Astrocyte (in vitro differentiated cells and primary cell): ENCODE measurements around the gene SYNE1. TPM values are rescaled to one million over a fixed set of nuclear protein-coding genes. Genes with fewer than 3 reads are reported as not detected.

ENCODE experiments used
- DNase-seq: peaks from one replicate; pipeline ENCODE4 v3.0.0-alpha.2; 2010; ENCODE audit warnings: low read depth
- FAIRE-seq: peaks from 2 replicates; lab custom pipeline; 2011; peaks lifted over from hg19 to GRCh38; lab: Jason Lieb, UNC
- H2AFZ ChIP-seq: 2 replicates; pipeline ENCODE4 v1.6.0; 2012; ENCODE audit warnings: low read depth, low read length, inconsistent platforms
- H3K27ac ChIP-seq: 2 replicates; pipeline ENCODE4 v1.5.1; 2011; ENCODE audit warnings: low read depth, low read length, inconsistent platforms
- H3K27me3 ChIP-seq: 2 replicates; pipeline ENCODE4 v1.6.0; 2011; ENCODE audit warnings: low read length, inconsistent platforms; ENCODE audit not compliant: insufficient read depth
- H3K36me3 ChIP-seq: 2 replicates; pipeline ENCODE4 v1.5.1; 2011; ENCODE audit warnings: low read length, inconsistent platforms; ENCODE audit not compliant: insufficient read depth
- H3K4me1 ChIP-seq: 2 replicates; pipeline ENCODE4 v1.5.1; 2011; ENCODE audit warnings: low read length, inconsistent platforms; ENCODE audit not compliant: insufficient read depth
- H3K4me2 ChIP-seq: 2 replicates; pipeline ENCODE4 v1.6.0; 2012; ENCODE audit warnings: low read length, inconsistent platforms
- H3K4me3 ChIP-seq: 2 replicates; pipeline ENCODE4 v1.5.1; 2011; ENCODE audit warnings: low read depth, mild to moderate bottlenecking, low read length, inconsistent platforms; ENCODE audit not compliant: insufficient read depth
- H3K79me2 ChIP-seq: 2 replicates; pipeline ENCODE4 v1.6.0; 2012; ENCODE audit warnings: mild to moderate bottlenecking, low read length, inconsistent platforms; ENCODE audit not compliant: insufficient read depth
- H3K9ac ChIP-seq: 2 replicates; pipeline ENCODE4 v1.6.0; 2012; ENCODE audit warnings: mild to moderate bottlenecking, low read length, inconsistent platforms
- H3K9me3 ChIP-seq: 2 replicates; pipeline ENCODE4 v1.5.1; 2012; ENCODE audit warnings: low read depth, mild to moderate bottlenecking, low read length, inconsistent platforms; ENCODE audit not compliant: insufficient read depth
- H4K20me1 ChIP-seq: 2 replicates; pipeline ENCODE4 v1.6.0; 2012; ENCODE audit warnings: low read length, inconsistent platforms; ENCODE audit not compliant: insufficient read depth
- H3K27ac Mint-ChIP-seq: one replicate; pipeline ENCODE4 v1.8.0; 2021; ENCODE audit warnings: mild to moderate bottlenecking, mixed read lengths; ENCODE audit not compliant: unreplicated experiment
- H3K27me3 Mint-ChIP-seq: one replicate; pipeline ENCODE4 v1.8.0; 2021; ENCODE audit warnings: low read depth, mixed read lengths; ENCODE audit not compliant: unreplicated experiment
- H3K36me3 Mint-ChIP-seq: one replicate; pipeline ENCODE4 v1.8.0; 2021; ENCODE audit warnings: low read depth, mixed read lengths; ENCODE audit not compliant: unreplicated experiment
- H3K4me1 Mint-ChIP-seq: one replicate; pipeline ENCODE4 v1.8.0; 2021; ENCODE audit warnings: low read depth, mixed read lengths; ENCODE audit not compliant: unreplicated experiment
- H3K4me3 Mint-ChIP-seq: one replicate; pipeline ENCODE4 v1.8.0; 2021; ENCODE audit warnings: mild to moderate bottlenecking, moderate library complexity, mixed read lengths; ENCODE audit not compliant: unreplicated experiment
- H3K9me3 Mint-ChIP-seq: one replicate; pipeline ENCODE4 v1.8.0; 2021; ENCODE audit warnings: mild to moderate bottlenecking, mixed read lengths; ENCODE audit not compliant: unreplicated experiment
- EZH2 ChIP-seq: IDR thresholded peaks from 2 replicates; pipeline ENCODE4 v1.6.1; 2012; ENCODE audit warnings: mild to moderate bottlenecking, low read length, inconsistent platforms; ENCODE audit not compliant: insufficient read depth
- total RNA-seq: library from RNA; stranded (reverse); gene quantifications from 2 replicates; pipeline ENCODE4 v1.2.1, GENCODE V29; 2021
- TF ChIP-seq, protein P1 (sequence below): IDR thresholded peaks from 2 replicates; pipeline ENCODE4 v1.5.1; 2011; ENCODE audit warnings: low read depth, mild to moderate bottlenecking, inconsistent platforms, low read length, moderate library complexity; ENCODE audit not compliant: insufficient read depth

Gene SYNE1
- total RNA-seq, 1 donor from 2014 or later = 66.5 TPM

DNA sequence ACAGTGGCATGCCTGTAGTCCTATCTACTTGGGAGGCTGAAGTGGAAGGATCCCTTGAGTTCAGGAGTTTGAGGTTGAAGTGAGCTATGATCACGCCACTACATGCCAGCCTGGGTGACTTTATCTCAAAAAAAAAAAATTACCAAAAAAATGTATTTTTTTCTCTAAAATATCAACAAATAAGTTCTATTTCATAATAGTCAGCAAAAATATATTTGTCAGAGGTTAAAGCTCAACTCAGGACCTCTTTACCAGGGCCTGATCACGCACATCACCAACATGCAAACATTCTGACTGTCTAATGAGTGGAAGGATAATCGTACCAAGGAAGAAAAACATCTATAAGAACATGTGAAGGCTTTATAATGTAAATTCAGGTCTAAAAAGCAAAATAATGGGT, 387.0 kb downstream of the SYNE1 start:
- DNase-seq (no peak), FAIRE-seq (no peak)
- Histone ChIP-seq H3K9me3 (no peaks in the 10 kb centered on the region), H3K4me3 (no peak overlapping the region), H3K27me3 (no peaks in the 10 kb centered on the region), H2AFZ (no peak overlapping the region), H3K4me2 (no peak overlapping the region), H3K27ac (no peak overlapping the region), H3K4me1 (no peaks in the 10 kb centered on the region), H4K20me1 (no peaks in the 10 kb centered on the region), H3K79me2 (no peaks in the 10 kb centered on the region), H3K9ac (no peak overlapping the region), H3K36me3 (peaks cover 32% of the 10 kb centered on the region)
- no peak overlapping the region for H3K27ac Mint-ChIP-seq
- H3K4me1 Mint-ChIP-seq = peaks cover 8% of the 10 kb centered on the region
- no peak overlapping the region for H3K4me3 Mint-ChIP-seq
- H3K27me3 Mint-ChIP-seq = no peaks in the 10 kb centered on the region
- H3K9me3 Mint-ChIP-seq = no peaks in the 10 kb centered on the region
- H3K36me3 Mint-ChIP-seq = peaks cover 10% of the 10 kb centered on the region
- no peak for TF ChIP-seq EZH2
- TF ChIP-seq, protein P1, sequence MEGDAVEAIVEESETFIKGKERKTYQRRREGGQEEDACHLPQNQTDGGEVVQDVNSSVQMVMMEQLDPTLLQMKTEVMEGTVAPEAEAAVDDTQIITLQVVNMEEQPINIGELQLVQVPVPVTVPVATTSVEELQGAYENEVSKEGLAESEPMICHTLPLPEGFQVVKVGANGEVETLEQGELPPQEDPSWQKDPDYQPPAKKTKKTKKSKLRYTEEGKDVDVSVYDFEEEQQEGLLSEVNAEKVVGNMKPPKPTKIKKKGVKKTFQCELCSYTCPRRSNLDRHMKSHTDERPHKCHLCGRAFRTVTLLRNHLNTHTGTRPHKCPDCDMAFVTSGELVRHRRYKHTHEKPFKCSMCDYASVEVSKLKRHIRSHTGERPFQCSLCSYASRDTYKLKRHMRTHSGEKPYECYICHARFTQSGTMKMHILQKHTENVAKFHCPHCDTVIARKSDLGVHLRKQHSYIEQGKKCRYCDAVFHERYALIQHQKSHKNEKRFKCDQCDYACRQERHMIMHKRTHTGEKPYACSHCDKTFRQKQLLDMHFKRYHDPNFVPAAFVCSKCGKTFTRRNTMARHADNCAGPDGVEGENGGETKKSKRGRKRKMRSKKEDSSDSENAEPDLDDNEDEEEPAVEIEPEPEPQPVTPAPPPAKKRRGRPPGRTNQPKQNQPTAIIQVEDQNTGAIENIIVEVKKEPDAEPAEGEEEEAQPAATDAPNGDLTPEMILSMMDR = no peak

DNA sequence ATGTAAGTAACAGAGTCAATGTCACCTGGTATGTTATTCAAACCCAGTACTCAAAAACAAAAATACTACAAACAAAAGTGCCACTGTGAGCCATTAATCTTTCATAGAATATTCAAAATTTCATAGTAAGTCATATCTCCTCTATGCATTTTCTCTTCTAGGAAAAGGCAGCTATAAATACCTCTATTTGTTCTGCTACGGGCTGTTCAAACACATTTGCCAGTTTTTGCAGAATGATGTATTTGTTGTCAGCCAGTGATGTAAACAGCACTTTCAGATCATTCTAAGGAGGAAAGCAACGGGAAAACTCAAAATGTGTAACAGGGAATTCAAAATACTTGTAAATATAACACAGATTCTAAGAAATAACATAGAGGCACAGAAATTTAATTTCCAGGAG, 388.2 kb downstream of the SYNE1 start:
- Mint-ChIP-seq H3K27me3 (no peaks in the 10 kb centered on the region), H3K4me1 (peaks cover 8% of the 10 kb centered on the region), H3K4me3 (no peak overlapping the region), H3K36me3 (peaks cover 13% of the 10 kb centered on the region), H3K9me3 (no peaks in the 10 kb centered on the region), H3K27ac (no peak overlapping the region)
- no peak overlapping the region for H3K4me3 ChIP-seq
- H3K27ac ChIP-seq = no peak overlapping the region
- no peak overlapping the region for H3K4me2 ChIP-seq
- no peak for FAIRE-seq
- H4K20me1 ChIP-seq = no peaks in the 10 kb centered on the region
- H2AFZ ChIP-seq = no peak overlapping the region
- DNase-seq = no peak
- no peaks in the 10 kb centered on the region for H3K9me3 ChIP-seq
- no peak for TF ChIP-seq EZH2
- TF ChIP-seq, protein P1 = no peak
- no peaks in the 10 kb centered on the region for H3K79me2 ChIP-seq
- H3K9ac ChIP-seq = no peak overlapping the region
- peaks cover 27% of the 10 kb centered on the region for H3K36me3 ChIP-seq
- H3K4me1 ChIP-seq = no peaks in the 10 kb centered on the region
- H3K27me3 ChIP-seq = no peaks in the 10 kb centered on the region

DNA sequence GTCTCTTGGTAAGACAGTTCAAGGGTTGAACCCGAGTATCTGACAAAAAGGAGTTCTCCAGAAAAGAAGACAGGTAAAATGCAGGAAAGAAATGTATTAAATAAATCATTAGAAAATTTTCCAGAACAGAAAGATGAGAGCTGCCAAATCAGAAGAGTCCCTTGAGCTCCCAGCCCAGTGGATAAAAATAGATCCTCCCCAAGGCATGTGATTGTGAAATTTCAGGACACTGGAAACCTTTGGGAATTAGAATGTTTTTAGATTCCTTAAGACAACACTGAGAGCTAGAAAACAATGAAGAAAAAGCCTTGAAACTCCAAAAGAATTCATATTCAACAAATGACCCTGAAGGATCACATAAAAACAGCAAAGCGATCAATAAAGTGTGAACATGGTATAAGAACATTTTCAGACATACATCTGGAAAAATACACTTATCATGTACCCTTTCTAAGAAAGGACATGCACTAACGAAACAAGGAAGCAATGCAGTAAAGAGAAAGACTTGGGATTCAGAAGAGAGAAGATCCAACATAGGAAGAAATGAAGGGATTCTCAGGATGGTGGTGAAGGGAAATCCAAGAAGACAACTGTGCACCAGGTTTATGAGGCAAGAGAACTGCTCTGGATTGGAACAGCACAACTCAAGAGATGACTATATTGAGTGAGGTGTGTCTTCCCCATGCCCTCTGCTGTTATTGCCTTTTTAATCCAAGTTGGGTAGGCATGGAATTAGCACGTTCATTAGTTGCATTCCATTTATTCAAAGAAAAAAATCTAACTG, 390.4 kb downstream of the SYNE1 start:
- Histone ChIP-seq H3K4me1 (no peaks in the 10 kb centered on the region), H3K36me3 (peaks cover 32% of the 10 kb centered on the region), H3K9me3 (no peaks in the 10 kb centered on the region), H3K9ac (no peak overlapping the region), H3K27ac (no peak overlapping the region), H2AFZ (no peak overlapping the region), H3K4me3 (no peak overlapping the region), H3K4me2 (no peak overlapping the region), H4K20me1 (no peaks in the 10 kb centered on the region), H3K79me2 (no peaks in the 10 kb centered on the region), H3K27me3 (no peaks in the 10 kb centered on the region)
- no peak overlapping the region for H3K27ac Mint-ChIP-seq
- H3K9me3 Mint-ChIP-seq = no peaks in the 10 kb centered on the region
- no peaks in the 10 kb centered on the region for H3K27me3 Mint-ChIP-seq
- no peak for TF ChIP-seq EZH2
- TF ChIP-seq, protein P1 = no peak
- H3K4me1 Mint-ChIP-seq = peaks cover 8% of the 10 kb centered on the region
- no peak overlapping the region for H3K4me3 Mint-ChIP-seq
- peaks cover 17% of the 10 kb centered on the region for H3K36me3 Mint-ChIP-seq
- DNase-seq (peak; percentile 26), FAIRE-seq (no peak)
